GM18498 (cell line): Measurements from ENCODE around the gene CALY.
"Not testable (repeated sequence)": the region's sequence is repeated elsewhere in the genome, so short reads cannot be mapped to it uniquely, and the experiment has no call there.

ENCODE experiments used
- ATAC-seq: cut with Tn5 transposase; IDR thresholded peaks from one replicate; pipeline ENCODE4 v1.9.1; 2021; ENCODE audit warnings: mild to moderate bottlenecking, moderate library complexity; ENCODE audit not compliant: unreplicated experiment

CALY gene

GRCh38 chr10:133332936-133333699, 3.6 kb downstream of the CALY start:
- no peak for ATAC-seq

- ATAC-seq, result peak; percentile 91
These were observed 7.0 kb downstream of the CALY start for GRCh38 chr10:133329491-133330202.

- ATAC-seq, result no peak
These were observed 8.0 kb downstream of the CALY start for GRCh38 chr10:133328358-133329343.

GRCh38 chr10:133327651-133328357, 8.9 kb downstream of the CALY start:
- ATAC-seq, result no peak

GRCh38 chr10:133326745-133327650, 9.7 kb downstream of the CALY start:
- no peak for ATAC-seq

GRCh38 chr10:133326223-133326551, 10.5 kb downstream of the CALY start:
- ATAC-seq, result no peak

GRCh38 chr10:133325440-133326222, 11.1 kb downstream of the CALY start:
- no peak for ATAC-seq

GRCh38 chr10:133324857-133325260, 11.8 kb downstream of the CALY start:
- ATAC-seq, result no peak

GRCh38 chr10:133324198-133324792, 12.4 kb downstream of the CALY start:
- ATAC-seq, result no peak

GRCh38 chr10:133322064-133322709, 14.5 kb downstream of the CALY start:
- not testable (repeated sequence) for ATAC-seq

- ATAC-seq, result not testable (repeated sequence)
These were observed 15.8 kb downstream of the CALY start for GRCh38 chr10:133320852-133321422.

- peak; percentile 82 for ATAC-seq
These were observed 18.1 kb downstream of the CALY start for GRCh38 chr10:133318494-133319127.

GRCh38 chr10:133316732-133317131, 20.0 kb downstream of the CALY start:
- no peak for ATAC-seq

GRCh38 chr10:133316266-133316665, 20.4 kb downstream of the CALY start:
- ATAC-seq, result no peak

GRCh38 chr10:133315847-133316246, 20.8 kb downstream of the CALY start:
- no peak for ATAC-seq

- no peak for ATAC-seq
These were observed 21.8 kb downstream of the CALY start for GRCh38 chr10:133314911-133315310.

GRCh38 chr10:133313192-133313591, 23.5 kb downstream of the CALY start:
- ATAC-seq, result no peak
